ENCODE data around the gene RELCH.

RELCH gene

DNA sequence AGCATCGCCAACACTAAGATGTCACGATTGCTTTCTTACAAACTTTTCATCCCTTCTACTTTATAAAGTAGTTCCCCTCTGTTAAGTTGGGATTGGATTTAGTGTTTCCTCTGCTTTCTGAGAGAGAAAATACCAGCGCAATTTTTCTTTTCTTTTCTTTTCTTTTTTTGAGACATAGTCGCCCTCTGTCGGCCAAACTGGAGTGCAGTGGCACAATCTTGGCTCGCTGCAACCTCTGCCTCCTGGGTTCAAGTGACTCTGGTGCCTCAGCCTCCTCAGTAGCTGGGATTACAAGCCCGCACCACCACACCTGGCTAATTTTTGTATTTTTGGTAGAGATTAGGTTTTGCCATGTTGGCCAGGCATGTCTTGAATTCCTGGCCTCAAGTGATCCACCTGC, 9.0 kb downstream of the RELCH start:
- TF ChIP-seq TAF1 (IDR thresholded peaks at IDR 0.05; ENCODE audit: borderline replicate concordance, low read depth, low read length) (no peak), POLR2AphosphoS5 (IDR thresholded peaks at IDR 0.05; ENCODE audit: low read depth, low read length) (no peak), POLR2A (IDR thresholded peaks at IDR 0.05; ENCODE audit: low read depth, low read length) (no peak)
- DNase-seq (ENCODE audit: insufficient read length) (no peak), FAIRE-seq (no peak)

DNA sequence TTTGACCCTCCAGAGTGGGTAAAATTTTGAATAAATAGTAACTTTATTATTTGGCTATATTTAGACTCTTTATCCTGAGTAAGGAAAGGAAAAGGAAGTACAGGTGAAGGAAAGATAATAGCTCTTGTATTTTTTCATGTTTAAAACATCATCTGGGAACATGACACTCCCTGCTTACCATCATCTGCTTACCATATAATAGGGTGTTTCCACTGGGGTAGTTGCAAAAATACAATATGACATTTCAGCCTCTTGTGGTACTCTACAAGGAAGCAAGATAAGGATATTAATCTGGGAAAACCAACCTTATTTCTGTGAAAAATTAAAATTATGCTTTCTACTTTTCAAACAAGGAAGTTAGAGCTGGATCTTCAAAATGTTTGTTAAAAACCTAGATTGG, 9.9 kb downstream of the RELCH start:
- no peak for FAIRE-seq
- TF ChIP-seq POLR2AphosphoS5 (IDR thresholded peaks at IDR 0.05; ENCODE audit: low read depth, low read length) (no peak), POLR2A (IDR thresholded peaks at IDR 0.05; ENCODE audit: low read depth, low read length) (no peak), TAF1 (IDR thresholded peaks at IDR 0.05; ENCODE audit: borderline replicate concordance, low read depth, low read length) (no peak)
- DNase-seq (ENCODE audit: insufficient read length), result no peak

DNA sequence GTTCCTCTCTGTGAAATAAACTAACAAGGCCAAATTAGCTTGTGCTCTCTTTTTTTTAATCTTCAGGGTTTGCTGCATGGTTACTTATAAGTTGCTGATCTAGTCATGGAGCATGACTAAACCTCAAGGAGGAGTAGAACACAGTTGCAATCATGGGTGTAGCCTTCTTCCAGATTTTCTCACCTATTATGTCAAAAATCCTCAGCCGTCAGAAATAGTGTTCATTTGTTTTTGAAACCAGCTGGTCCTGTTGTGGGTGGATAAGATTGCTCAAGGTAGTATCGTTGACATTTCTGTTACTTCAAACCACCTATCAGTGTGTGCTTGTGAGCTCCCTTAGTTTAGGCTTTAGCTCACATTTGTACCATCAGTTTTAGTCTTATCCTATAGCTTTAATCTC, 11.2 kb downstream of the RELCH start:
- DNase-seq (ENCODE audit: insufficient read length) (no peak), FAIRE-seq (no peak)
- TF ChIP-seq POLR2A (IDR thresholded peaks at IDR 0.05; ENCODE audit: low read depth, low read length) (no peak), POLR2AphosphoS5 (IDR thresholded peaks at IDR 0.05; ENCODE audit: low read depth, low read length) (no peak), TAF1 (IDR thresholded peaks at IDR 0.05; ENCODE audit: borderline replicate concordance, low read depth, low read length) (no peak)

DNA sequence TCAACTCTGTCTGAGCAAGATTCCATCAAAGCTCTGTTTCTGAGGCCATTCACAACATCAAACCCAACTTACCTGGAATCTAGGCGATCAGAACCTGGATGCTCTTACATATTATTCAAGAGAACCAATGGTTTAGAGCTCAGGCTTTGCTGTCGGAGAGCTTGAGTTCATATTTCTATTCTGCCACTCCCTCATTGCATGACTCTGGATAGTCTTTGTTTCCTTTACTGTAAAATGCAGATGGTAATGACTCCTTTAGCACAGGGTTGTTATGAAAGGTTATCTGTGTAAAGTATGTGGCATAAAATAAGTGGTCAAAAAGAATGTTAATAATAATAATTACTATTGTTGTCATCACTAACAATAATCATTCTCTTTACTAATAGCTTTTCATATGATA, 12.6 kb downstream of the RELCH start:
- no peak for DNase-seq (ENCODE audit: insufficient read length)
- FAIRE-seq, result no peak
- TF ChIP-seq TAF1 (IDR thresholded peaks at IDR 0.05; ENCODE audit: borderline replicate concordance, low read depth, low read length) (no peak), POLR2AphosphoS5 (IDR thresholded peaks at IDR 0.05; ENCODE audit: low read depth, low read length) (no peak), POLR2A (IDR thresholded peaks at IDR 0.05; ENCODE audit: low read depth, low read length) (no peak)

DNA sequence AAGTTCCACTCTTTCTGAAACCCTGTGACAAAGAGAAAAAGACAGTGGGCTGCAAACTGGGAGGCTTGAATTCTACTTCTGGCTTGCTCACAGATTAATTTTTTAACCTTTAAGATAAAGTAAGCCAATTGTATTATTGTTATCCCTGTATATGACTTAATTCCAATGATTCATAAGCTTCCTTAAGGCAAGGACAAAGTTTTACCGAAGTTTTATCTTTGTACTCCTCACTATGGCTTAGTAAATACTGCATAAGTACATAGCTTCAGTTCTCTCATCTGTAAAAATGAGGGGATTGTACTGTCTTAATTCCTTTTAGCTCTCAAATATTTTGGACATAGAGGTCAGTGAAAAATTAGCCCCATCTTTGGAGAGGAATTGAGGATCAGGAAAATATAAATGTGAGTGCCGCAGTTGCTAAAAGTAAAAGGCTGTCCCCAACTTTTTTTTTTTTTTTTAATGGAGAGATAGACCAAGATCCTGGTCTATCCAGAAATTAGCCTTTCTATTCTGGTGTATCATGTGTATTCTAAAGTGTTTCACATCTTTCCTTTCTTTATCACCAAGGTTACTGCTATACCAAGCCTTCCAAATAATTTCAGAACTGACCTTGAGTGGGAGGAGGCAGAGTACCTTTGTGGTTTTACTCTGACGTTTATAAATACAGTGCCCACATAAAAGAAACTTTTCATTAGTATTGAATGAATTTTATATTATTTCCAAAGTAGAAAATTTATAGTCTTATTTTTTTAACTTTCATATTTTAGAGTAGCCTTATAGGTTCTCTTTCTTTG, 13.3 kb downstream of the RELCH start:
- FAIRE-seq (no peak), DNase-seq (ENCODE audit: insufficient read length) (no peak)
- TF ChIP-seq TAF1 (IDR thresholded peaks at IDR 0.05; ENCODE audit: borderline replicate concordance, low read depth, low read length), result no peak
- TF ChIP-seq POLR2AphosphoS5 (IDR thresholded peaks at IDR 0.05; ENCODE audit: low read depth, low read length), result no peak
- TF ChIP-seq POLR2A (IDR thresholded peaks at IDR 0.05; ENCODE audit: low read depth, low read length), result no peak

DNA sequence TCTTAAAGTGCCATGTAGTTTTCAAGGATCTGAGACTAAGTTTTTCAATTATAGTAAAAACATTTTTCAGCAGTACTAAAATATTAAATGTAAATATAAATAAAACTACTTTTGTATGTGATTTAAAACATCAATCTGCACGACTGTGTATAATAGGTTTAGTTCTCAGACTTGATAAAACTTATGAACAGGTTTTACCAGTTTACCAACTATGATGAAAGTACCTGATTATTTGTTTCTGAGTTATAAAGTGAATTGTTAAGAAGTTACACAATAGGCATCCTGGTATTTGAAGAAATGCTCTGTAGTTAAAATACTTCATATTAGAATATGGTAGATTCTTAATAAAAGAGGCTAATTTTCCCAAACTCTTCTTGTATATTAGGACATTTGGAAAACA, 14.8 kb downstream of the RELCH start:
- no peak for FAIRE-seq
- TF ChIP-seq POLR2AphosphoS5 (IDR thresholded peaks at IDR 0.05; ENCODE audit: low read depth, low read length) (no peak), TAF1 (IDR thresholded peaks at IDR 0.05; ENCODE audit: borderline replicate concordance, low read depth, low read length) (no peak), POLR2A (IDR thresholded peaks at IDR 0.05; ENCODE audit: low read depth, low read length) (no peak)
- no peak for DNase-seq (ENCODE audit: insufficient read length)

DNA sequence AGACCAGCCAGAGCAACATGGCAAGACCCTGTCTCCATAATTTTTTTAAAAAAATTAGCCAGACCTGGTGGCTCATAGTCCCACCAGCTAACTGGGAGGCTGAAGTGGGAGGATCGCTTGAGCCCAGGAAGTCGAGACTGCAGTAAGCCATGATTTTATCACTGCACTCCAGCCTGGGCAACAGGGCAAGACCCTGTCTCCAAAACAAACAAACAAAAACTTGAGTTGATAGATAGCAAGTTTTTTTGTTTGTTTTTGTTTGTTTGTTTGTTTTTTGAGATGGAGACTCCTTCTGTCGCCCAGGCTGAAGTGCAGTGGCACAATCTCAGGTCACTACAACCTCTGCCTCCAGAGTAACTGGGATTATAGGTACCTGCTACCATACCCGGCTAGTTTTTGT, 18.8 kb downstream of the RELCH start:
- no peak for FAIRE-seq
- DNase-seq (ENCODE audit: insufficient read length), result no peak
- TF ChIP-seq POLR2A (IDR thresholded peaks at IDR 0.05; ENCODE audit: low read depth, low read length) (no peak), POLR2AphosphoS5 (IDR thresholded peaks at IDR 0.05; ENCODE audit: low read depth, low read length) (no peak), TAF1 (IDR thresholded peaks at IDR 0.05; ENCODE audit: borderline replicate concordance, low read depth, low read length) (no peak)

DNA sequence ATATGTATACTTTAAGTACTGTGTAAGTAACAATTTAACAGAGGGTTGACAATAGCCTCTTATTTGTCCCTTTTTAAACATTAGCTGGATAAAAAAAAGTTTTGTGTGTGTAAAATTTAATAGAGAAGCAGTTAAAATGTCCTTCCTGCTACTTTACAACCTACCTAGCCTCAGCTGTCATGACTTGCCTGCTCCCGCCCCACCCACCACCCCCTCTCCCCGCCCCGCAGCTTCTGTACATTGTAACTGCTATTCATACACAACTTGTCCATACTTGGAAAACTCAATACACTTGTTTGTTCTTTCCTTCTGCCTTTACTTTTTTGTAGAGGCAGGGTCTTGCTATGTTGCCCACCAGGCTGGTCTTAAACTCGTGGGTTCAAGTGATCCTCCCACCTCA, 19.5 kb downstream of the RELCH start:
- no peak for TF ChIP-seq POLR2A (IDR thresholded peaks at IDR 0.05; ENCODE audit: low read depth, low read length)
- no peak for TF ChIP-seq TAF1 (IDR thresholded peaks at IDR 0.05; ENCODE audit: borderline replicate concordance, low read depth, low read length)
- no peak for TF ChIP-seq POLR2AphosphoS5 (IDR thresholded peaks at IDR 0.05; ENCODE audit: low read depth, low read length)
- FAIRE-seq (no peak), DNase-seq (ENCODE audit: insufficient read length) (no peak)

DNA sequence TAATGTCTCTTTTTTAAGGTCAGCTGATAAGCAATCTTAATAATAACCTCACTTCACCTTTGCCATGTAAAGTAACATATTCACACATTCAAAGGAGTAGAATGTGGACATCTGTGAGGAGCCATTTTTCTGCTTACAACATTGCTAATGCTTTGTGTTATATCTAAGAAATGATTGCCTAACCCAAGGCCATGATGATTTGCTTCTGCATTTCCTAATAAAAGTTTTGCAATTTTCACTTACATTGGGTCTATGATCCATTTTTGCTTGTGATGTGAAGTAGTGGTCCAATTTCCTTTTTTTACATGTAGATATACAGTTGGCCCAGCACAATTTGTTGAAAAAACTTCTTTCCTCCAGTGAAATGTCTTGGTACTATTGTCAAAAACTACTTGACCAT, 22.0 kb downstream of the RELCH start:
- FAIRE-seq, result no peak
- TF ChIP-seq TAF1 (IDR thresholded peaks at IDR 0.05; ENCODE audit: borderline replicate concordance, low read depth, low read length), result no peak
- TF ChIP-seq POLR2AphosphoS5 (IDR thresholded peaks at IDR 0.05; ENCODE audit: low read depth, low read length), result no peak
- no peak for TF ChIP-seq POLR2A (IDR thresholded peaks at IDR 0.05; ENCODE audit: low read depth, low read length)
- no peak for DNase-seq (ENCODE audit: insufficient read length)

DNA sequence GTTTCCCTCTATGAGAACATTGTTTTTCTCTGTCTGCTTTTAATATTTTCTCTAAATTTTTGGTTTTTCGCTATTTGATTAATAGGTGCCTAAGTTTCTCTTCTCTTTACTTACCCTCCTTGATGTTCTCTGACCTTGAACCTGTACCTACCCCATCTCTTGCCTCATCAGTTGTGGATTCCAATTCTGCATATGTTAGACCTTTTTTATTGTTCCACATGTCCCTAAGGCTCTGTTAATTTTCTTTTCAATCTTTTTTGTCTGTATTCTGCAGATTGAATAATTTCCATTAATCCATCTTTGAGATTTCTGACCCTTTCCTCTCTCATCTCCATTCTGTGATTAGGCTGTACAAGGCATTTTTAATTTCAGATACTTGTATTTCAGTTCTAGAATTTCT, 23.1 kb downstream of the RELCH start:
- FAIRE-seq (no peak), DNase-seq (ENCODE audit: insufficient read length) (no peak)
- TF ChIP-seq POLR2AphosphoS5 (IDR thresholded peaks at IDR 0.05; ENCODE audit: low read depth, low read length) (no peak), POLR2A (IDR thresholded peaks at IDR 0.05; ENCODE audit: low read depth, low read length) (no peak), TAF1 (IDR thresholded peaks at IDR 0.05; ENCODE audit: borderline replicate concordance, low read depth, low read length) (no peak)

DNA sequence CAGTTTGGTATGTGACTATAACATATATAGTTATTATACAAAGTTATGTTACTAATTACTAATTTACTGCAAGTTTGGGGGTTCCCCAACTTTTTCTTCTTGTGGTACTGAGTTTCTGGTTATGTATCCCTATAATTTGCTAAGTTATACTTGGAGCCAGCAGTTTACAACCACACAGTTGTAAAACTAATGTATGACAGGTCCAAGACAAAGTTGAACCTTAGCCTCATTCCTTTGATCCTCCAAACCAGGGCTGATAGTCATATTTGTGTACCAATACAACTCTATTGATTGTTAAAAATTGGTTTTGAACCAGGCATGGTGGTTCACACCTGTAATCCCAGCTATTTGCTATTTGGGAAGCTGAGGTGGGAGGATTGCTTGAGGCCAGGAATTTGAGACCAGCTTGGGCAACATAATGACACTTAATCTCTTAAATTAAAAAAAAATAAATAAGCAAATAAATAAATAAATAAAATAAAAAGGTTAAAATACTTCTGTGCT, 24.3 kb downstream of the RELCH start:
- TF ChIP-seq TAF1 (IDR thresholded peaks at IDR 0.05; ENCODE audit: borderline replicate concordance, low read depth, low read length), result no peak
- TF ChIP-seq POLR2A (IDR thresholded peaks at IDR 0.05; ENCODE audit: low read depth, low read length), result no peak
- TF ChIP-seq POLR2AphosphoS5 (IDR thresholded peaks at IDR 0.05; ENCODE audit: low read depth, low read length), result no peak
- FAIRE-seq (peak; percentile 57), DNase-seq (ENCODE audit: insufficient read length) (no peak)

DNA sequence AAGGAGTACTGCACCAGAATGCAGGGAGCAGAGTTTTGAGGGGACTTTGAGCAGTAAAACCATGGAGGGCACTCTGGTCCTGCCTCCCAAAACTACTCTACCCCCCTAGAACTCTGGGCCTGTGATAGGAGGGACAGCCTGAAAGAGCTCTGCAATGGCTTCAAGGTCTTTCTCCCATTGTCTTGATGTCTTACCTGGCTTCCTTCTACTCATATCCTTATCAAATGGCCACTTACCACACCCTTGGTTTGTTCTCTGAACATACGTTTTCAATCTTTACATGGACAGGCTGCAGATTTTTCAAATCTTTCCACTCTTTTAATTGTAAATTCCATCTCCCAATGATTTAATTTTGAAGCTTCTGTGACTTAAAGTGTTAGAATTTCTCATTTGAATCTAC, 27.7 kb downstream of the RELCH start:
- FAIRE-seq, result no peak
- TF ChIP-seq POLR2A (IDR thresholded peaks at IDR 0.05; ENCODE audit: low read depth, low read length) (no peak), POLR2AphosphoS5 (IDR thresholded peaks at IDR 0.05; ENCODE audit: low read depth, low read length) (no peak), TAF1 (IDR thresholded peaks at IDR 0.05; ENCODE audit: borderline replicate concordance, low read depth, low read length) (no peak)
- no peak for DNase-seq (ENCODE audit: insufficient read length)

Data from GM12892 (cell line).